Cardiac fibroblast (primary cell): ENCODE data around the gene INPP5F.

Source experiments
- DNase-seq, 2 donors: peaks; one replicate each; pipeline versions ENCODE4 v3.0.0 to v3.0.0-alpha.2; 2010; ENCODE audit warnings: low read depth in 2 of 2
- H3K4me3 ChIP-seq, 2 donors: replicated peaks in 1 of 2; 1 replicate in 1 of 2; 2 replicates in 1 of 2; pipeline ENCODE4 v1.5.1; 2011; ENCODE audit warnings: low read depth in 2 of 2, low read length in 2 of 2, mild to moderate bottlenecking in 2 of 2, moderate library complexity in 1 of 2
- TF ChIP-seq, protein P1 (sequence below): IDR thresholded peaks from one replicate; pipeline ENCODE4 v1.5.1; 2011; ENCODE audit warnings: low read depth, mild to moderate bottlenecking, low read length, inconsistent platforms

Gene INPP5F

DNA sequence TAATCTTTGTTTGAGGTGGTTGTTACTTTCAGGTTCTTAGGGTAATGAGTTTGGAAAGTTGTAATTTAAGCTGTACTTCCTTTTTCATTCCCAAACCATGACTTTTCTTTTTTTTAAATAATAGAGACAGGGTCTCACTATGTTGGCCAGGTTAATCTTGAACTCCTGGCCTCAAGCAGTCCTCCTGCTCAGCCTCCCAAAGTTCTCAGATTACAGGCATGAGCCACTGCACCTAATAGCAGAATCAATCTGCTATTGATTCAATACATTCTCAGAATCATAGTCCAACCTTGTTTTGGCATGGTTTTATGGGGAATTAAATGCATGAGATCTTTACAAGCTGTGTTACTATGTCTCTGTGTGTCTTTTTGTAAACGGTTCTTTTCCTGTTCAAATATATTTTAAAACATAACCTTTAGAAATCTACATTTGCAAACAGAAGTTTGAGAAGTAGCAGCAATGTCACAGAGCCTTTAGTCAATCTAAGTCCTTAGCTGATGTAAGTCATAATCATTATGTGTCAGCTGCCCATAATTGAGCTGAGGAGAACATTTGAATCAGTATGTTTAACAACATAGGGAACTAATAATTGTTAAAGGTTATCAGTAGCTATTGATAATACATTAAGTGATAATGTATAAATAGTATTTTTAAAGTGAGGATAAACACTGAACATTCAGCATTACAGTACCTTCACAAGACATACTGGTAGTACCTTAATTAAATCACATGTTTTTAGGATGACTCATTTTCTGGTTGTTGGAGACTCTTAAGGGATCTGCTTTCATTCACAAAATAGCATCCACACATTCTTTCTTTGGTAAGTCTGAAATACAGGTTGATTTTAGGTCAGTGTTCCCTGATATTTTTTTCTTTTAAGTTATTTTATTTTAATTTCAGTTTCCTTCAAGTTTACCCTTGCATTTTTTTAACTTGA lies 8.8 kb downstream of the INPP5F start:
- H3K4me3 ChIP-seq: no peak overlapping the region
- peak; percentile 39 to 47 for DNase-seq
- TF ChIP-seq, protein P1, sequence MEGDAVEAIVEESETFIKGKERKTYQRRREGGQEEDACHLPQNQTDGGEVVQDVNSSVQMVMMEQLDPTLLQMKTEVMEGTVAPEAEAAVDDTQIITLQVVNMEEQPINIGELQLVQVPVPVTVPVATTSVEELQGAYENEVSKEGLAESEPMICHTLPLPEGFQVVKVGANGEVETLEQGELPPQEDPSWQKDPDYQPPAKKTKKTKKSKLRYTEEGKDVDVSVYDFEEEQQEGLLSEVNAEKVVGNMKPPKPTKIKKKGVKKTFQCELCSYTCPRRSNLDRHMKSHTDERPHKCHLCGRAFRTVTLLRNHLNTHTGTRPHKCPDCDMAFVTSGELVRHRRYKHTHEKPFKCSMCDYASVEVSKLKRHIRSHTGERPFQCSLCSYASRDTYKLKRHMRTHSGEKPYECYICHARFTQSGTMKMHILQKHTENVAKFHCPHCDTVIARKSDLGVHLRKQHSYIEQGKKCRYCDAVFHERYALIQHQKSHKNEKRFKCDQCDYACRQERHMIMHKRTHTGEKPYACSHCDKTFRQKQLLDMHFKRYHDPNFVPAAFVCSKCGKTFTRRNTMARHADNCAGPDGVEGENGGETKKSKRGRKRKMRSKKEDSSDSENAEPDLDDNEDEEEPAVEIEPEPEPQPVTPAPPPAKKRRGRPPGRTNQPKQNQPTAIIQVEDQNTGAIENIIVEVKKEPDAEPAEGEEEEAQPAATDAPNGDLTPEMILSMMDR: no peak

DNA sequence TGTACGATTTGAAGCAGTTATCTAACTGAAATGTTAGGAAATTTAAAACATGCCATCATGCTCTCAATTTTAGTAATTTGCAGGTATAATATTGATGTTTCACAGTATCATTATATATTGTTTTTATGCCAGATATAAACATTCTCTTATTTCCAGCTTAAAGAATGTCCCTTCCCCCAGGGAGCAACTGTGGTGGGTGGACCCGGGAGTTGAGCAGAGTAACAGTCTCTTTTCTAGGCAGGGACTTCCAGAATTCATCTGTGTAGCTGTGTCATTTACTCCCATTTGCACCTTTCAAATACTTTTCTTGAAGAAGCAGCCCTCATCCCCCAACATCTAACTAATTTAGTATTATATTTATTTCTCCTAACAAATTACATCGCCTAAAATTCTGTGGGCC lies 9.6 kb downstream of the INPP5F start:
- TF ChIP-seq, protein P1: no peak
- DNase-seq: no peak
- no peak overlapping the region for H3K4me3 ChIP-seq

DNA sequence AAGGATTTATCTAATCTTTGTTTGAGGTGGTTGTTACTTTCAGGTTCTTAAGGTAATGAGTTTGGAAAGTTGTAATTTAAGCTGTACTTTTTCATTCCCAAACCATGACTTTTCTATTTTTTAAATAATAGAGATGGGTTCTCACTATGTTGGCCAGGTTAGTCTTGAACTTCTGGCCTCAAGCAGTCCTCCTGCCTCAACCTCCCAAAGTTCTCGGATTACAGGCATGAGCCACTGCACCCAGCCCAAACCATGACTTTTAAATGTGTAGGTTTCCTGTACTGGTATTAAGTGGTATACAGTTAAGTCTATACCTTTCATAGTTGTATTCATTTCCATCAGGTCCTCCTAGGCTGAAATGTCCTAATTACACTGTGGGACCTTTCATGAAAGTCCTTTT lies 10.4 kb downstream of the INPP5F start:
- no peak for DNase-seq
- H3K4me3 ChIP-seq: no peak overlapping the region
- TF ChIP-seq, protein P1: no peak

- TF ChIP-seq, protein P1: no peak
- H3K4me3 ChIP-seq: no peak overlapping the region
- DNase-seq: no peak
Observed at GRCh38 chr10:119737039-119737663, 11.3 kb downstream of the INPP5F start.

DNA sequence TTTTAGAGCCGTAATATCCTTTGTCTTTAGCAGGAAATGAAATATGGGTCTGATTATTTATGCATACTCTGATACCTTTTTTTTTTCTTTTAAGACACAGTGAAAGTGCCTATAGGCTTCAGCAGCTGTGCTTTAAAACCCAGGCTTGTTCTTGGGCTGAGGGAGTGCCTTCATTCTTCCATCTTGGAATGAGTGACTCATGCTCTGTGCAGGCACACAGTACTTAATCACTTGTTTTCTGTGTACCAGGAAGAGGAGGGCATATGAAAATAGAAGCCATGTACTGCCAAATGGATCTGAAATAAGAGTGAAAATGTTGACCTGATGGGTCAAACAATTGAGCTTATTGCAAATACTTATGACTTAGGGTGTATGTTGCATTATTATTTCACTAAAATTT lies 12.0 kb downstream of the INPP5F start:
- H3K4me3 ChIP-seq: no peak overlapping the region
- TF ChIP-seq, protein P1: no peak
- peak; percentile 83 to 87 for DNase-seq

DNA sequence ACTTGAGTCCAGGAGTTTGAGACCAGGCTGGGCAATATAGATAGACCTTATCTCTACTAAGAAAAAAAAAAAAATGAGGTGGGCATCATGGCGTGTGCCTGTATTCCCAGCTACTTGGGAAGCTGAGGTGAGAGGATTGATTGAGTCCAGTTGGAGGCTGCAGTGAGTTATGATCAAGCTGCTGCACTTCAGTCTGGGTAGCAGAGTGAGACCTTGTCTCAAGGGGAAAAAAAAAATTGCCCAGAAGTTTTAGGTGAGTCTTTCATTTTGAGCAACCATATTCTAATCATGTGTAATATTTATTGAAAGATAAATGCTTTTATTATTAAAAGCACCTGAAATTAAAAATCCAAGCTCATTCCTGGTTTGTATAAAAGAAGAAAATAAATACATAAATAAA lies 13.1 kb downstream of the INPP5F start:
- TF ChIP-seq, protein P1: no peak
- no peak for DNase-seq
- H3K4me3 ChIP-seq: no peak overlapping the region
